ENCODE data around the gene DSE. TPM values are rescaled to one million over a fixed set of nuclear protein-coding genes. Genes with fewer than 3 reads are reported as not detected.

The DSE gene
- total RNA-seq, 1 donor from 2014 or later, result 14.3 TPM

DNA sequence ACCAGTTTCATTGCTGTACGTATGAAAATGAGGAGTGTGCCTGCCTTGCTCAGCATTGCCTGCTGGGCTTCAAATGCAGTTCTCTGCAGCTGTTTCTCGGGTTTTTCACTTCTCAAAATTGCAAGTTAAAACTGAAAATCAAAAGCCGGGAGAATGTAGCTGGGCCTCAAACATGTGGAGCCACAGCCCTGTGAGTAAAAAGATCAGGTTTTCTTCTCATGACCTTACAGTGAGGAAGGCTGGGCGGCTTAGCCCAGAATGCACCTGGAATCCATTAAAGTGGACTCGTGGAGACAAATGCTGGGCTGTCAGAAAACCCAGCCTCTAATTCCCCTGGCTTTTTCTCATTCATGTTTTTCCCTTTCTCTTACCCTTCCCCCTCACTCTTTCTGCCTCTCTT, 34.4 kb downstream of the DSE start:
- intact Hi-C loops (cut with DNase I), result no loop called here
- DNase-seq (ENCODE audit: low spot score), result no peak

GRCh38 chr6:116405652-116406356, 35.1 kb downstream of the DSE start:
- no peak for DNase-seq (ENCODE audit: low spot score)
- intact Hi-C loops (cut with DNase I), result no loop called here

- intact Hi-C loops (cut with DNase I), result no loop called here
- DNase-seq (ENCODE audit: low spot score), result no peak
Observed at GRCh38 chr6:116406678-116407345, 36.1 kb downstream of the DSE start.

GRCh38 chr6:116408491-116408890, 37.7 kb downstream of the DSE start:
- no peak for DNase-seq (ENCODE audit: low spot score)
- intact Hi-C loops (cut with DNase I), result no loop called here

GRCh38 chr6:116409756-116410155, 39.0 kb downstream of the DSE start:
- DNase-seq (ENCODE audit: low spot score), result no peak
- intact Hi-C loops (cut with DNase I), result no loop called here

DNA sequence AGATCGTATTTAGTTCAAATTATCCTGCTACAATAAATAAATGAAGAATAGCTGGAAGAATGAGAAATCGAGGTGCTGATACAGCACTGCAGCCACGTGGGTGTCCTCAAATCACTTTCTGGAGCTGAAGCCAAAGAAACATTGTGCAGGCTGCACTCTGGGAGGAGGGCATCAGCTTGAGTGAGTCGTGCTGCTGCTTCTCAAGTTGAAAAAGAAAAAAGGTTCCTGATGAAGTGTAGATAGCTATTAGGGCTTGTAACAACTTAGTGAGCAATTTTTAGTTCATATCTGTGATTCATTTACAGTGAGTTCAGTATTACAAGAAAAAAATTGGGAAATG, 40.5 kb downstream of the DSE start:
- intact Hi-C loops (cut with DNase I), result no loop called here
- no peak for DNase-seq (ENCODE audit: low spot score)

DNA sequence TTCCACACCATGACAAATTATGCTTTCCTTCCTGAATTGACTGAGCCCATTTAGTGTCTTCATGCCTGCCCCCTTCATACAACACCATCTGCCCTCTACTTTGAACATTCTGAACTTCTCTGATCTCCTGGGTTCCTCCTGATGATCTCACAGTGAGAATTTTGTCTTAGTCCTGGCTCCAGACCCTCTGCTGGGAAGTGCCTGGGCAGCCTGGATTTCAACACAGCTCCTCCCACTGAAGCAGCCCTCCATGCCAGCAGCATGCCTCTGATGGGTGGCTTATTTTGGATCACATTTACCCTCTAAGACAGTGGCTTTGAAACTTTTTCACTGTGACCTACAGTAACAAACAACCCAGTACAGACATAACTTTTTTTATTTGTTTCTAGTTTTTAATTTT, 41.5 kb downstream of the DSE start:
- no peak for DNase-seq (ENCODE audit: low spot score)
- intact Hi-C loops (cut with DNase I), result no loop called here

GRCh38 chr6:116413357-116413756, 42.6 kb downstream of the DSE start:
- DNase-seq (ENCODE audit: low spot score), result no peak
- intact Hi-C loops (cut with DNase I), result no loop called here

- intact Hi-C loops (cut with DNase I), result no loop called here
- DNase-seq (ENCODE audit: low spot score), result no peak
Observed at GRCh38 chr6:116417661-116418060, 46.9 kb downstream of the DSE start.

DNA sequence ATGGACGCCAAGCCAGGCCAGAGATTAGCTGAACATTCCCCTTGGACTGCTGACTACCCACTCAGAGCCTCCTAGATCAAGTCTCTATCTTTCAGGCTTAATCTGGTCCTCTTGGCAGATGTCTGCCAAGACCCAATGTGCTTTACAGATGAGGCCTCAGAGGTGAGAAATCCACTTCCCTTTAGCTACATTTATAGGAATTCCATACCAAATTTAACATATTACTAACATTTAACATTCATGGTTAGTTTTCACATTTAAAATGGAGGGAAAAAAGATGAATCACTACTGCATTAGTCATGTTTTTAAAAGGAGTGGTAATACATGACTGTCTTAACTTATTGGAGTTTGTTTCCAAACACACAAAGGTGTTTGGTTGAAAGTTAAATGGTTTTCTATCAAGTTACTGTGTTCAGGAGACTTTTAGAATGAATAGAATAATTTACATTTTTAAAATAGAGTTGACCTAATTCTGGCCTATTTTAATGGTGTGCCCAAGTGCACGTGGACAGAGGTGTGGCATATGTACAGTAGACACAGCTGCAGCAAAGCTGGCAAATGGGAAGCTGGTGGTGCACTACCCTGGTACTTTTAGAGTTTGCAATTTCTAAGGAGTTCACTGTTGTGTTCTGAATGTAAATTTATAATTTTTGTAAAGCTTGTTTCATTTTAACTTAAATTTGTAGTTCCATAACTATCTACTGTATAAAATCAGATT, 48.5 kb downstream of the DSE start:
- DNase-seq (ENCODE audit: low spot score), result no peak
- intact Hi-C loops (cut with DNase I), result no loop called here

- DNase-seq (ENCODE audit: low spot score), result no peak
- intact Hi-C loops (cut with DNase I), result no loop called here
Observed at GRCh38 chr6:116420341-116420740, 49.6 kb downstream of the DSE start.

DNA sequence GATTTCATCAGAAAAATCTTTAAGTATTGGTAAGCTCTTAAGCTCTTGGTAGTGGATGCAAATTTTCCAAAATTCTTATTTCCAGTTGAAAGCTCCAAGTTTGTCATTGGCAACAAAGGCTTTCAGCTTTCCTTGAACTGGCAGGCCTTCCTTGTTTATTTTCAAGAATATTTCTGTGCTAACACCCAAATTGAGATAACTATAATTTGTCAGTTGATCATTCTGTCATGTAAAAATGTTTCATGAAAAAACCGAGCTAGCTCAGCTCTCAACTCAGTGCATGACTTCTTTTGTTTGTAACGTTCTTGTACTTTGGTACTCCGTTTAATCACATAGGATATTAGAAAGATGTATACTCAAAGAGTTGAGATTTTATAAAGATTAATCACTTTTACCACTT, 51.5 kb downstream of the DSE start:
- DNase-seq (ENCODE audit: low spot score), result no peak
- intact Hi-C loops (cut with DNase I), result no loop called here

DNA sequence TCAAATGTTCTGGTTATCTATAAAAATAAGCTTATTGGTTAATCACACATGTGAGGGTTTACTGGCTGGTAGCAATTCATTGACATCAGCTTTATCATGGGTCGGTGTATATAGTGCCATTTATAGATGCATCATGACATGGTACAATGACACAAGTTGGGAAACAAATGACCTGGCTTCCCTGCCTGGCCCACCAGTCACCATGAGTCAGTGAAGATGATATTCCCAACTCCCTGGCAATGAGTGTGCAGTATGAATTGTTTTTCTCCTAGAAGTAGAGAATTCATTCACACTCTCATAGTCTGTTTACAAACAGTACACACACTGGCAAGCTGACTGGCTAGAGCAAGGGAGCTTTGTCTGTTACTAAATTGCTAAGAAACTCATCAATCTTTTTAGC, 53.3 kb downstream of the DSE start:
- no peak for DNase-seq (ENCODE audit: low spot score)
- intact Hi-C loops (cut with DNase I), result no loop called here

DNA sequence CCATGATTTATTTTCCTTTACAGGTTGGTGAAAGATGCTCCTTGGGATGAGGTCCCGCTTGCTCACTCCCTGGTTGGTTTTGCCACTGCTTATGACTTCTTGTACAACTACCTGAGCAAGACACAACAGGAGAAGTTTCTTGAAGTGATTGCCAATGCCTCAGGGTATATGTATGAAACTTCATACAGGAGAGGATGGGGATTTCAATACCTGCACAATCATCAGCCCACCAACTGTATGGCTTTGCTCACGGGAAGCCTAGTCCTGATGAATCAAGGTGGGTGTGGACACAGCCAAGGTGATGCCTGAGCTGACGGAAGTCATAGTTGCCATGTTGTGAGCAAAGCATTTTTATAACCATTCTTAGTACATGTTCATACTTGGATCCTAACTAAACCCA, 55.8 kb downstream of the DSE start:
- DNase-seq (ENCODE audit: low spot score), result no peak
- intact Hi-C loops (cut with DNase I), result no loop called here

GRCh38 chr6:116429111-116429510, 58.4 kb downstream of the DSE start:
- no peak for DNase-seq (ENCODE audit: low spot score)
- intact Hi-C loops (cut with DNase I), result no loop called here

GRCh38 chr6:116430860-116431259, 60.1 kb downstream of the DSE start:
- intact Hi-C loops (cut with DNase I), result no loop called here
- no peak for DNase-seq (ENCODE audit: low spot score)

DNA sequence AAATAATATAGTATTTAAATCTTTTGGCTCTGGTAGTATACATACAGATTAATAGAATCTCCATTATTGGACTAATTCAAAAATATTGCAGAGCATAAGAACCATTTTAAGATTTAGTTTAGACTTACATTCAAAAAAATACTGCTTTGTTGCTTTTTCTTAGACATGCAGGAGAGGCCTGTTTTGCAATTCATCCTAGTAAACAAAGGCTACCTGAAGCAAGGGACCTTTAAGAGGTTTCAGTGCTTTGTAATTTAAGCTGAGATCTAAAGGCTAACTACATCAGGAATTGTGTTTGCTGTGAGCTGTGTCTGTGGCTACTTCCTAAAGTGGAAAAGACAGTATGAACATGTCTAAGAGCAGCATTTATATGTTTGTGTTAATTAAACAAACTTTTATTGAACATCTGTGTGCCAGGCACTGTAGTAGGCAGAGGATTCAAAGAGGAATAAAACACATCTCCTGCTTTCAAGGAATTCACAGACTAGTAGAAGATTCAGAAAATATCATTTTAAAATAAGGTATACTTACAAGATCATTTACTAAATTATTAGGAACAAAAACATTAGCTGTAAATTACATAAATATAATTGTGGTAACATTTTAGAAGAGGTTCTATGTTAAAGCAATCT, 61.3 kb downstream of the DSE start:
- intact Hi-C loops (cut with DNase I), result no loop called here
- DNase-seq (ENCODE audit: low spot score), result no peak

GRCh38 chr6:116433206-116433712, 62.5 kb downstream of the DSE start:
- no peak for DNase-seq (ENCODE audit: low spot score)
- intact Hi-C loops (cut with DNase I), result no loop called here

DNA sequence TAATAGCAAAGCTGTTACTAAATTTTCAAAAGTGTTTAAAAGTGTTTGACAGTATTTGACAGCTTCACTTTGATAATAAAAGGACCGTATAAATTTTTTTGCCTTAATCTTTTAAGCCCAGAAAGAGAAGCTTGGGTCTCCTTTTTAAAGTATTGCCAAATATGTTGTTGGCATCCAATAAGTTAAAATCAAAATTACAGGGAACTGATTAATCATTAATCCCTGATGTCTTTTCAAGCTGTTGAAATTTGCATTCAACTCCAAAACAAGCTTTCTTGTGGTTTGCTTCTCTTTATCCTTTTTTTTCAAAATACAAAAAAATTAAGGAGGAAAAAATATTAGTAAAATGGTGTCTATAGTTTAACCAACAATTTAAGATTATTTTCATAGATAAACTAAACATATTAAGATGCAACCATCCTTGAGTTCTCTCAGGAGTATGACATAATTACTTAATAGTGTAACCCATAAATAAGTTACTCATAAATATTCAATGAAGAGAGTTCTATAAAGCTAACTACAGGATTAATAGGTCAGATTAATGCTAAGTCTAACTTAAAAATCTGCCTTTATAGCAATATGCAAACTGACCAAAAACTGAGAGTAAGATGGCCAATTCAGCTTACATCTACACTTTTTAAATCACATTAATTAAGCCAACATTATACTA, 63.4 kb downstream of the DSE start:
- DNase-seq (ENCODE audit: low spot score), result no peak
- intact Hi-C loops (cut with DNase I), result no loop called here

DNA sequence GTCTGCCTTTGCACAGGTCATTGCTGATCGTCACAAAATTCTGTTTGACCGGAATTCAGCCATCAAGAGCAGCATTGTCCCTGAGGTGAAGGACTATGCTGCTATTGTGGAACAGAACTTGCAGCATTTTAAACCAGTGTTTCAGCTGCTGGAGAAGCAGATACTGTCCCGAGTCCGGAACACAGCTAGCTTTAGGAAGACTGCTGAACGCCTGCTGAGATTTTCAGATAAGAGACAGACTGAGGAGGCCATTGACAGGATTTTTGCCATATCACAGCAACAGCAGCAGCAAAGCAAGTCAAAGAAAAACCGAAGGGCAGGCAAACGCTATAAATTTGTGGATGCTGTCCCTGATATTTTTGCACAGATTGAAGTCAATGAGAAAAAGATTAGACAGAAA, 65.8 kb downstream of the DSE start:
- DNase-seq (ENCODE audit: low spot score), result no peak
- intact Hi-C loops (cut with DNase I), result no loop called here

Measured in cardiac septum (tissue), 1 donor.